ENCODE results near the gene SPATA33.

Gene SPATA33

GRCh38 chr16:89615176-89615575 lies 42.5 kb upstream of the SPATA33 start:
- no peak for DNase-seq (ENCODE audit: low read depth)
- H3K4me3 ChIP-seq (ENCODE audit: low read depth, low read length) = no peak overlapping the region
- TF ChIP-seq, protein P1, sequence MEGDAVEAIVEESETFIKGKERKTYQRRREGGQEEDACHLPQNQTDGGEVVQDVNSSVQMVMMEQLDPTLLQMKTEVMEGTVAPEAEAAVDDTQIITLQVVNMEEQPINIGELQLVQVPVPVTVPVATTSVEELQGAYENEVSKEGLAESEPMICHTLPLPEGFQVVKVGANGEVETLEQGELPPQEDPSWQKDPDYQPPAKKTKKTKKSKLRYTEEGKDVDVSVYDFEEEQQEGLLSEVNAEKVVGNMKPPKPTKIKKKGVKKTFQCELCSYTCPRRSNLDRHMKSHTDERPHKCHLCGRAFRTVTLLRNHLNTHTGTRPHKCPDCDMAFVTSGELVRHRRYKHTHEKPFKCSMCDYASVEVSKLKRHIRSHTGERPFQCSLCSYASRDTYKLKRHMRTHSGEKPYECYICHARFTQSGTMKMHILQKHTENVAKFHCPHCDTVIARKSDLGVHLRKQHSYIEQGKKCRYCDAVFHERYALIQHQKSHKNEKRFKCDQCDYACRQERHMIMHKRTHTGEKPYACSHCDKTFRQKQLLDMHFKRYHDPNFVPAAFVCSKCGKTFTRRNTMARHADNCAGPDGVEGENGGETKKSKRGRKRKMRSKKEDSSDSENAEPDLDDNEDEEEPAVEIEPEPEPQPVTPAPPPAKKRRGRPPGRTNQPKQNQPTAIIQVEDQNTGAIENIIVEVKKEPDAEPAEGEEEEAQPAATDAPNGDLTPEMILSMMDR (IDR thresholded peaks at IDR 0.05; ENCODE audit: control insufficient read depth, extremely low read depth, insufficient read depth) = no peak

DNA sequence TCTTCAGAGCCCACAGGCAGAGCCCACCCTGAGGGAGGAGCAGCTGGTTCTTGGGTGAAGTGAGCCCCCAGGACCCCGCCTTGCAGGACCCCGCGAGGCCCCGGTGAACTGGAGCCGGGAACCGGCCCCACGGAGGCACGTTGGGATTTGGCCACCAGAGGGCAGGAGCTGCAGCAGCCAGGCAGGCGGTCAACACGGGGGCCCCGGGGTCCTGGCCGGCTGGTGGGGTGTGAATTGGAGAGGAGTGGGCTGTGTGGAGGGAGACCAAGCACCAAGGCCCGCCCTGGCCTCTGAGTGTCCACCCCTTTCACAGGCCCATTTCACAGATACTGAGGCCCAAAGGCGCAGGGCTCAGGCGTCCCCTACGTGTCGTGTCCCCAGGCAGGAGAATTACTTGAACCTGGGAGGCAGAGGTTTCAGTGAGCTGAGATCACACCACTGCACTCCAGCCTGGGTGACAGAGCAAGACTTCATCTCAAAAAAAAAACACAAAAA lies 42.0 kb upstream of the SPATA33 start:
- TF ChIP-seq, protein P1 (IDR thresholded peaks at IDR 0.05; ENCODE audit: control insufficient read depth, extremely low read depth, insufficient read depth) = peak; percentile 72
- no peak for DNase-seq (ENCODE audit: low read depth)
- no peak overlapping the region for H3K4me3 ChIP-seq (ENCODE audit: low read depth, low read length)

DNA sequence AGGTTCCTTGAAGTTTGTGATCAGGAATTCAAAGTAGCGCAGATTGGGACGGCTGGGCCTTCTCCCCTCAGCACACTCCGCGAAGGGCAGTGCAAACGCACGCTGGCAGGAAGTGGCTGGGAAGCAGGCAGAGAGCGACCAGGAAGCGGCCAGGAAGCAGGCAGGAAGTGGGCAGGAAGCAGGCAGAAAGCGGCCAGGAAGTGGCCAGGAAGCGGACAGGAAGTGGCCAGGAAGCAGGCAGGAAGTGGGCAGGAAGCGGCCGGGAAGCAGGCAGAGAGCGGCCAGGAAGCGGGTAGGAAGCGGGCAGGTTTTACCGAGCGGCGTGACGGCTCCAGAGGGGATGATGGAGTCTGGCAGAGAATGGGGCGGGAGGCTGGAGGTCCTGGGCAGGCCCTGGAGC lies 41.0 kb upstream of the SPATA33 start:
- DNase-seq (ENCODE audit: low read depth) = no peak
- TF ChIP-seq, protein P1 (IDR thresholded peaks at IDR 0.05; ENCODE audit: control insufficient read depth, extremely low read depth, insufficient read depth) = no peak
- H3K4me3 ChIP-seq (ENCODE audit: low read depth, low read length) = no peak overlapping the region

GRCh38 chr16:89617036-89617435 lies 40.6 kb upstream of the SPATA33 start:
- TF ChIP-seq, protein P1 (IDR thresholded peaks at IDR 0.05; ENCODE audit: control insufficient read depth, extremely low read depth, insufficient read depth) = no peak
- no peak for DNase-seq (ENCODE audit: low read depth)
- no peak overlapping the region for H3K4me3 ChIP-seq (ENCODE audit: low read depth, low read length)

- no peak overlapping the region for H3K4me3 ChIP-seq (ENCODE audit: low read depth, low read length)
- no peak for DNase-seq (ENCODE audit: low read depth)
- TF ChIP-seq, protein P1 (IDR thresholded peaks at IDR 0.05; ENCODE audit: control insufficient read depth, extremely low read depth, insufficient read depth) = no peak
Observed at GRCh38 chr16:89618109-89618998, 39.3 kb upstream of the SPATA33 start.

- no peak for DNase-seq (ENCODE audit: low read depth)
- H3K4me3 ChIP-seq (ENCODE audit: low read depth, low read length) = no peak overlapping the region
- TF ChIP-seq, protein P1 (IDR thresholded peaks at IDR 0.05; ENCODE audit: control insufficient read depth, extremely low read depth, insufficient read depth) = no peak
Observed at GRCh38 chr16:89619840-89620239, 37.8 kb upstream of the SPATA33 start.

All from LNCaP clone FGC (cell line).